OCI-LY3 (cell line): ENCODE results near the gene SSBP2.

Experiments
- H2AFZ ChIP-seq: fragments of 200-600, 300-600 bp; shearing (Covaris generic); 2 replicates; pipeline ENCODE4 v1.6.0; 2014; ENCODE audit warnings: antibody characterized with exemption, low read depth, low read length
- H3K27ac ChIP-seq: fragments of 200-600, 300-600 bp; sonication (generic); 2 replicates; pipeline ENCODE4 v1.5.1; 2014; ENCODE audit warnings: mild to moderate bottlenecking, low read length, moderate library complexity, mixed read lengths
- H3K27me3 ChIP-seq: fragments of 200-600, 300-600 bp; sonication (generic); 2 replicates; pipeline ENCODE4 v1.6.1; 2014; ENCODE audit warnings: low read depth, low read length, mixed read lengths
- H3K36me3 ChIP-seq: fragments of 200-600, 300-600 bp; sonication (generic); replicated peaks from 2 replicates; pipeline ENCODE3; 2014; ENCODE audit warnings: low read depth, low read length, mixed read lengths
- H3K4me1 ChIP-seq: fragments of 300-600, 200-600 bp; sonication (generic); 2 replicates; pipeline ENCODE4 v1.6.1; 2014; ENCODE audit warnings: low read length, mixed read lengths
- H3K4me2 ChIP-seq: fragments of 200-600, 300-600 bp; sonication (generic); 2 replicates; pipeline ENCODE4 v1.6.1; 2014; ENCODE audit warnings: low read length, mixed read lengths
- H3K4me3 ChIP-seq: fragments of 300-600, 200-600 bp; sonication (generic); 2 replicates; pipeline ENCODE4 v1.5.1; 2014; ENCODE audit warnings: antibody characterized with exemption, mild to moderate bottlenecking, low read length, moderate library complexity
- H3K79me2 ChIP-seq: fragments of 300-600, 200-600 bp; shearing (Covaris generic); 2 replicates; pipeline ENCODE4 v1.6.1; 2014; ENCODE audit warnings: mild to moderate bottlenecking, low read length, mixed read lengths
- H3K9ac ChIP-seq: fragments of 300-600, 200-600 bp; shearing (Covaris generic); 2 replicates; pipeline ENCODE4 v1.6.0; 2014; ENCODE audit warnings: mild to moderate bottlenecking, low read length, moderate library complexity
- H3K9me3 ChIP-seq: fragments of 200-600, 300-600 bp; shearing (Covaris generic); 2 replicates; pipeline ENCODE4 v1.6.1; 2014; ENCODE audit warnings: low read length, mixed read lengths; ENCODE audit not compliant: insufficient read depth
- H4K20me1 ChIP-seq: fragments of 200-600, 300-600 bp; sonication (generic); 2 replicates; pipeline ENCODE4 v1.6.1; 2016; ENCODE audit warnings: low read length, mixed read lengths; ENCODE audit not compliant: insufficient read depth
- CTCF ChIP-seq: fragments of 200-600, 300-600 bp; sonication (generic); IDR thresholded peaks from 2 replicates; pipeline ENCODE4 v1.5.1; 2014; ENCODE audit warnings: antibody characterized with exemption, low read length, low read depth
- EZH2phosphoT487 ChIP-seq: fragments of 200-600 bp; shearing (Covaris generic); IDR thresholded peaks from 2 replicates; pipeline ENCODE4 v1.6.1; 2018; ENCODE audit warnings: antibody characterized with exemption, mixed run types, low read depth

SSBP2 gene

GRCh38 chr5:81728301-81728700 lies 22.6 kb downstream of the SSBP2 start:
- H2AFZ ChIP-seq, result no peak overlapping the region
- TF ChIP-seq EZH2phosphoT487 (no peak), CTCF (no peak)
- no peaks in the 10 kb centered on the region for H3K27me3 ChIP-seq
- no peak overlapping the region for H3K9ac ChIP-seq
- H3K27ac ChIP-seq, result no peak overlapping the region
- no peaks in the 10 kb centered on the region for H3K79me2 ChIP-seq
- H3K4me2 ChIP-seq, result no peak overlapping the region
- H3K9me3 ChIP-seq, result no peaks in the 10 kb centered on the region
- no peaks in the 10 kb centered on the region for H4K20me1 ChIP-seq
- no peaks in the 10 kb centered on the region for H3K36me3 ChIP-seq
- H3K4me1 ChIP-seq, result peaks cover 3% of the 10 kb centered on the region
- no peak overlapping the region for H3K4me3 ChIP-seq

GRCh38 chr5:81726297-81726696 lies 24.6 kb downstream of the SSBP2 start:
- Histone ChIP-seq H4K20me1 (no peaks in the 10 kb centered on the region), H3K27me3 (no peaks in the 10 kb centered on the region), H3K4me1 (peaks cover 3% of the 10 kb centered on the region), H2AFZ (no peak overlapping the region), H3K9ac (no peak overlapping the region), H3K9me3 (no peaks in the 10 kb centered on the region), H3K79me2 (no peaks in the 10 kb centered on the region), H3K4me3 (no peak overlapping the region), H3K4me2 (no peak overlapping the region), H3K36me3 (no peaks in the 10 kb centered on the region), H3K27ac (no peak overlapping the region)
- TF ChIP-seq CTCF (no peak), EZH2phosphoT487 (no peak)

GRCh38 chr5:81724571-81724970 lies 26.3 kb downstream of the SSBP2 start:
- no peak overlapping the region for H3K4me3 ChIP-seq
- TF ChIP-seq CTCF (no peak), EZH2phosphoT487 (no peak)
- H3K79me2 ChIP-seq, result no peaks in the 10 kb centered on the region
- no peaks in the 10 kb centered on the region for H4K20me1 ChIP-seq
- no peaks in the 10 kb centered on the region for H3K27me3 ChIP-seq
- H2AFZ ChIP-seq, result no peak overlapping the region
- no peaks in the 10 kb centered on the region for H3K9me3 ChIP-seq
- H3K27ac ChIP-seq, result no peak overlapping the region
- peaks cover 3% of the 10 kb centered on the region for H3K4me1 ChIP-seq
- H3K4me2 ChIP-seq, result no peak overlapping the region
- no peaks in the 10 kb centered on the region for H3K36me3 ChIP-seq
- H3K9ac ChIP-seq, result no peak overlapping the region

- H3K27me3 ChIP-seq, result no peaks in the 10 kb centered on the region
- H3K4me3 ChIP-seq, result no peak overlapping the region
- no peak overlapping the region for H3K9ac ChIP-seq
- H3K27ac ChIP-seq, result no peak overlapping the region
- no peaks in the 10 kb centered on the region for H3K9me3 ChIP-seq
- H4K20me1 ChIP-seq, result no peaks in the 10 kb centered on the region
- TF ChIP-seq EZH2phosphoT487, result no peak
- no peak for TF ChIP-seq CTCF
- H3K4me2 ChIP-seq, result no peak overlapping the region
- no peak overlapping the region for H2AFZ ChIP-seq
- H3K4me1 ChIP-seq, result peaks cover 3% of the 10 kb centered on the region
- no peaks in the 10 kb centered on the region for H3K79me2 ChIP-seq
- no peaks in the 10 kb centered on the region for H3K36me3 ChIP-seq
Observed at GRCh38 chr5:81724108-81724507, 26.8 kb downstream of the SSBP2 start.
